ENCODE data around the gene LMTK2.

Gene LMTK2

DNA sequence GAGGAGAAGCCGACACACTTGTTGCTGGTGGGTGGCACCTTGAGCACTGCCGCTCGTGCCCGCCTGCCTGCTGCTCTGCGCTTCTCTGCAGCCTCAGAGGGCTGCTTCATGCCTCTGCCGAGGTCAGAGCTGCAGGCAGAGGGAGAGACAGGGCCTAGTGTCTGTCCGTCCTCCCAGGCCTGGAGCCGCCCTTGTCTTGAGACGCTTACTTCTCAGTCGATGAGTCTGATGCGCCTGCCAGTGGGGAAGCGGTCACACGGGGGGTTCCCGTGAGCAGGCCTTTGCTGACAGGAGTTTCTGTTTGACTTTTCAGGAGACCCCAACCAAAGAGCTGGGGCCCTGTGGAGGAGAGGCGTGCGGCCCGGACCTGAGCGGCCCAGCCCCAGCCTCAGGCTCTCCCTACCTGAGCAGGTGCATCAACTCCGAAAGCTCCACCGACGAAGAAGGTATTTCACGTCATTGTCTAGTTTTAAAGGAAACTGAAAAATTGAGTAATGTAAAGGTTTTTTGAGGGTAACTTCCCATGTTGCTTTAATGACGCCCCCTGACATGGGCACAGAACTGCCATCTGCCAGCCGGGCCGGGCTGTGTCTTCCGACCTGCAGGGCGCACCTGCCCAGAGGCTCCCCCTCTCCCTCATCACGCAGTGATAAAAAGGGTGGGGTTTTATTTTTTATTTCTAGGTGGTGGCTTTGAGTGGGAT, 96.8 kb downstream of the LMTK2 start:
- DNase-seq (ENCODE audit: low spot score), result no peak

DNA sequence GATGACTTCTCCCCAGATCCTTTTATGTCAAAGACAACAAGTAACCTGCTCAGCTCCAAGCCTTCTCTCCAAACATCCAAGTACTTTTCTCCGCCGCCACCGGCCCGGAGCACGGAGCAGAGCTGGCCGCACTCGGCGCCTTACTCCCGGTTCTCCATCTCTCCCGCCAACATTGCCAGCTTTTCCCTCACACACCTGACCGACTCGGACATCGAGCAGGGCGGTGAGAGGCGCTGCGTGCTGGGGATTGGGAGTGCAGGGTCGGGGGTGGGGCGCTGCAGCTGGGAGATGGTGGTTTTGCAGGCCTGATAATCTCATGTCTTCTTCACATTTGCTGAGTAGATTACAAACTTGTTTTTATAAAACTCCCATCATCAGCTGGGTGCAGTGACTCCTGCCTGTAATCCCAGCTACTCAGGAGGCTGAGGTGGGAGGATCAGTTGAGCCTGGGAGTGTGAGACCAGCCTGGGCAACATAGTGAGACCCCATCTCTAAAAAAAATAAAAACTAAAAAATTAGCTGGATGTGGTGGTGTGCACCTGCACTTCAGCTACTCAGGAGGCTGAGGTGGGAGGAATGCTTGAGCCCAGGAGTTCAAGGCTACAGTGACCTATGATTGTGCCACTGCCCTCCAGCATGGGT, 97.4 kb downstream of the LMTK2 start:
- DNase-seq (ENCODE audit: low spot score), result no peak

DNA sequence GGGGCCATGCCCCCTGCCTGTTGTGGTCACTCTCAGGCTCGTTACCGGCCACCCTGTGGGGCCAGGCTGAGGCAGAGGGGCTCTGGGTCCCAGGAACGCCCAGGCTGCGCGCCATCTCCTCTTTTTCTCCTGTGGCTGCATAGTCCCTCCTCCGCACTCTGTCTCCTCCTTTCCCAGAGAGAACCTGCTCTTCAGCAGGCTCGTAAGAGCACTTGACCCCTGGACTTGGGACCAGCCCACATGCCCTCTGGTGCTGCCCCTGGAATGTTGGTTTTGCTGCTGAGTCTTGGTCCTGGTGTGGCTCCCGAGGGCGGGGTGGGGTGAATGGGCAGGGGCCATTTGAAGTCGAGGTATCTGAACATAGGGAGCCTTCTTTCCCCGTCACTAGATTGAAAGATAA, 98.0 kb downstream of the LMTK2 start:
- DNase-seq (ENCODE audit: low spot score), result peak; percentile 12

GRCh38 chr7:98205162-98205845, 98.6 kb downstream of the LMTK2 start:
- DNase-seq (ENCODE audit: low spot score), result peak; percentile 21

DNA sequence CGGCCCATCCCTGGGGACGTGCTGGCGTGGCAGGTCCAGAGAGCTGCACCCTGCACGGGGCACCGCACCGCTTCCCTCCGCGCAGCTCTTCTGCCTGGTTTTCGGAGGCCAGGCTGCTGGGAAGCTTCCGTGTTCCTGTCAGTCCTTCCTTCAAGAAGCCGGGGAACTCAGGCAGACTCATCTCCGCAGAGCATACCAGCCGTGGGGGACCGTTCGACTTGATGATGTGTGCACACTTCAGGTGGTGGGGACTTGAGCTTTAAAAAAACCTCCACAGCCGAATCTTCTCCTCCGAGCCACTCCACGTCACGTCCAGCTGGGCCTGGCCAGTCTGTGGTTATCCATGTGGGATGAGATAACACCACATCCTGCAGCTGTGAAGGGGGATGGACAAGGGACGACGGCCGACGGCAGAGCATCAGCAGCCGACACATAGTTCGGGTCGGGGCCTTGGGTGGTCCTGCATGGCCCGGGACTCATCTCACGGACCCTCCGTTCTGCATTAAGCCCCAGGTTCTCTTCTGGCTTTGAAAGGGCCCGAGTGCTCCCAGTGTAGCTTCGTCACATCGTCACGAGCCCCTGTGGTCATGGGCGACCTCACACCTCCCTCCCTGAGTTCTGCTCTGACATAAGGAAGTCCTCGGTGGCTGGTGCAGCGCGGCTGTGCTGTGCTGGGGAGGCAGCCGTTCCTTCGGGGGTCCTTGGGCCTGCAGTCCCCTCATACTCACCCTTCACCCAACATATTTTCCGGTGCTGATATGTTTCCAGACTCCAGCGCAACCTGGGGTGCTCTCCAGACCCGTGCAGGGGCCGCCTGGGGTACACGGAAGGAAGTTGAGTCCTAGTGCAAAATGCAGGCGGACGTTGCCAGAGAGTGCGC, 100.0 kb downstream of the LMTK2 start:
- DNase-seq (ENCODE audit: low spot score), result peak; percentile 12

DNA sequence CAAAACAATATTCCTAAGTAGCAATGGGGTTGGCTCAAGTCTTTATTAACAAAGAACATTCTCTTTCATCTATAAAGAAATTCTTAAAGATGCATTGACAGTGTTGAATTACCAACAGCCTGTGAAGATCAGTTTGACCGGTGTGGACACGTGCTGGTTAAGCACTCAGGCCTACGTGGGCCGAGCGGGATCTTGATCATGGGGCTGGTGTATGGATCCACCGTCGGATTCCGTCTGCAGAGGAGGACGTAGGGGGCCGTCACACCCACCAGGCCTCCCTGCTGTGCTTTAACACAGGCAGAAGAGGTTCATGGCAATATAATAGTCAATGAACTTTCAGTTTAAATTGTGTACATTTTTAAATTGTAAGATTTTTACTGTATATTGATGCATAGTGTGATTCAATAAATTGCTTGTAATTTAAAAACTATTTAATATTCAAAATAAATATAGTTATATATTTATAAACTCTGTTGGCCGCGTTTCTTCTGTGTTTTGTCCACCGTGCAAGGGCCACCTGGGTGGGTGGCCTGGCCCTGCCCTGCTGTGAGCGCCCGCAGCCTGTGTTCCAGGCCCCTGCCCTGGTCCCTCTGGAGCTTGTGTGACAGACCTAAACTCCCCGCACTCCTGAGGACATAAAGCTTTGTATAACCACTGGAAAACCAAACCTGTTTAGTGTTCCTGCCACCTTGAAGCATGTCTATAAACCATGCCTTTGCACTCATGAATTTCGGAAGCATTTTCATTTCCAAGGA, 102.7 kb downstream of the LMTK2 start:
- DNase-seq (ENCODE audit: low spot score), result peak; percentile 22

DNA sequence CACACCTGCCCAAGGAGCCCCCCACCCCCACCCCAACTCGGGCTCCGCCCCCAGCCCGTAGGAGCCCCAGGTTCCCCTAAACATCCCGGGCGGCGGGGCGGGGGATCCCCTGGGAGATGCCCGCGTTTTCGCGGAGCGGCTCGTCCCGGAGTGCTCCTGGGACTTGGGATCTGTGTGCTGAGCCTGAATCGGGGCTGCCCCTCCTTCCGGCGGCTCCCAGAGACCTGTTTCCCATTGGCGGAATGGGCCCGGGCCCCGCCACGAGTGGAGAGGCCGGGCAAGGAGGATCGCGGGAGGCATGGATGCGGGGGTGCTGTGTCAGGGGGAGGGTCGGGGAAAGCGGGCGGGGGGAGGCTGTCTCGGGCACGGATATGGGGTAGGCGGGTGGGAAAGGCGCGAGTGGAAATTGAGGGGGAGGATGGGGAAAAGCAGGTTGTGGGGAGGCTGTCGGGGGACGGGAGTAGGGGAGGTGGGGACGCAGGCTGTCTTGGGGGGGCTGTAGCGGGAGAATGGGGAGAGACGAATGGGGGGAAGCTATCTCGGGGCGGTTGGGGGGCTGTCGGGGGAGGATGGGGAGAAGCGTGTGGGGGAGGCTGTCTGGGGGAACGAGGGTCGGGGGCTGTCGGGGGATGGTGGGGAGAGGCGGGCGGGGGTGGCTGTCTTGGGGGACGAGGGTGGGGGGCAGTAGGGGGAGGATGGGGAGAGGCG, 104.0 kb downstream of the LMTK2 start:
- peak; percentile 89 for DNase-seq (ENCODE audit: low spot score)

DNA sequence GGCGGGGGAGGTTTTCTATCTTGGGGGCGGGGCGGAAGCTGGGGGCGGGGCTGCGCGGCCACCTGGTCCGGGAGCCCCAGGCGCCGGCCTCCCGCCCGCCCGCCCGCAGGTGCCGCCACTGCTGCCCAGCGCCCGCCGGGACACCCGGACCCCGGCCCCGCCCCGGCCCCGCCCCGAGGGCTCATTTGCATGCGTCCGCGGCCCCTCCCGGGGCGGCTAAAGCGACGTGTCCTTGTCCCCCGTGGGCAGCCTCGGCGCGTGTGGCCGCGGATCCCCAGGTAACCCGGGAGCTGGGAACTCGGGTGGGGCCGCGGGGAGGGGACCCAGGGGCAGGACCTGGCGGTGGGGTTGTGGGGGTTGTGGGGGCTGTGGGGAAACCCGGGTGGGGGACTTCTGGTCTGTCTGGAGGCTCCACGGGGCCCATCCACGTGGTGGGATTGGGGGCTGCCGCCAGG, 104.6 kb downstream of the LMTK2 start, which contains the start of gene BHLHA15:
Gene BHLHA15, plus strand, starts transcription at position 219 of the 455 bp plus-strand sequence. CDS start 871 bp downstream, outside the sequence.
- peak; percentile 90 for DNase-seq (ENCODE audit: low spot score)

GRCh38 chr7:98211676-98212531, 105.2 kb downstream of the LMTK2 start:
- peak; percentile 47 for DNase-seq (ENCODE audit: low spot score)

DNA sequence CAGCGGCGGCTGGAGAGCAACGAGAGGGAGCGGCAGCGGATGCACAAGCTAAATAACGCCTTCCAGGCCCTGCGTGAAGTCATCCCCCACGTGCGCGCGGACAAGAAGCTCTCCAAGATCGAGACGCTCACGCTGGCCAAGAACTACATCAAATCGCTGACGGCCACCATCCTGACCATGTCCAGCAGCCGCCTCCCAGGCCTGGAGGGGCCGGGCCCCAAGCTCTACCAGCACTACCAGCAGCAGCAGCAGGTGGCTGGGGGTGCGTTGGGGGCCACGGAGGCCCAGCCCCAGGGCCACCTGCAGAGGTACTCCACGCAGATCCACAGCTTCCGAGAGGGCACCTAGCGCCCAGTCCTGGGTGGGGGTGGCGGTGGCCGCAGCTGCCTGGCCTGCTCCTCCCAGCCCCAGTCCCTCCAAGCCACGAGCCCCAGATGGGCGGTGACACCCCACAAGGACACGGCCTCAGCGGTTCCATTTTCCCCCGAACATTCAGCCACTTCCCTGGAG, 105.9 kb downstream of the LMTK2 start:
- peak; percentile 47 for DNase-seq (ENCODE audit: low spot score)

DNA sequence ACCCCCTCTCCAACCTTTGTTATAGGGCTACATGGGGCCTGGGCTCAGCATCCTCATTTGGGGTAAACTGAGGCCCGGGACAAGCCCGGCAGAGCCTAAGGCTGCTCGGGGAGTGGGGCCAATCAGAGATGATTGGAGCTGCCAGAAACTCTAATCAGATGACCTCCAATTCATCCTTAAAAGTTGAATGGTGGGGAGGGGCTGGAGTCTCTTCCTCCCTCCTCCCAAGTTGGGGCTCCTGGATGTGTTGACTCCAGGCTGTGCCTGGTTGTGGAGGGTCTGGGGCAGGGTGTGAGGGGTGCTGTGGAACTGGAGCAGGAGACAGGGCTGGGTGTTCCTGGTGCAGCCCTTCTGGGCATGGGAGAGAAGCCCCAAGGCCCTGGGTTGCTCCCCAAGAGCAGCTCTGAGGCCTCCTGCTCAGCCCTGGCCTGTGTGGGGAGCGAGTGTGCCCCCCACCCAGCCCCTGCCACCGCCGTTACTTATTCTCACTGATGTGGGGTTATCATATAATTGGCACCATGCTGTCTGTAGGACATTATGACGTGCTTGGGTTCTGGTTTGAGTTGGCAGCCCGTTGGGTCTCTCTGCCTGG, 106.7 kb downstream of the LMTK2 start:
- DNase-seq (ENCODE audit: low spot score), result peak; percentile 27

- DNase-seq (ENCODE audit: low spot score), result peak; percentile 34
Observed at GRCh38 chr7:98213888-98214810, 107.5 kb downstream of the LMTK2 start.

DNA sequence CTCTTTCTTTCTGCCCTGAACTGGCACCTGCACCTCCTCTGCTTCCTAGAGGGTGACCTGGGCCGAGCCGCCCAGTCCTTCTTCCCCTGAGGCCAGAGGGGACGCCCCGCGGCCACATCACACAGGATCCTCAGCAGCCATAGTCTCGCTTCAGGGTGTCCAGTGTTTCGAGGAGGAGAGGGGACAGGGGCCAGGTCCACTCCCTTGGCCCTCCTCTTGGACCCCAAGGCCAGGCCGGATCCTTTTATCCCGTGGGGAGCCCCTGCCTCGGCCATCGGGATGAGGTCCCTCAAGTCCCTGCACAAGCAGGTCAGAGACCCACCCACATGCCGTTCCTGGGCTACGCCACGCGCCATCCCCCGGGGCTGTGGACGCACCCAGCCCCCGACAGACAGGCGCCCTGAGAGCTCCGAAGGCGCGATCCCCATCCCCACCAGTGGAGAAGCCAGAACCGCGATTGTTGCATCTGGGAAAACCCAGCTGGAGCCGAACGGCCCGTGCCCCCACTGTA, 108.2 kb downstream of the LMTK2 start:
- peak; percentile 41 for DNase-seq (ENCODE audit: low spot score)

- DNase-seq (ENCODE audit: low spot score), result peak; percentile 26
Observed at GRCh38 chr7:98215561-98216495, 109.2 kb downstream of the LMTK2 start.

GRCh38 chr7:98216941-98217622, 110.4 kb downstream of the LMTK2 start:
- DNase-seq (ENCODE audit: low spot score), result peak; percentile 26
